AG09319 (cell line): ENCODE measurements around the gene RIT2.

Experiments used
- DNase-seq: peaks from one replicate; pipeline ENCODE4 v3.0.0-alpha.2; 2010; ENCODE audit warnings: low read depth; ENCODE audit errors: extremely low read depth
- TF ChIP-seq, protein P1 (sequence below): IDR thresholded peaks from 2 replicates; pipeline ENCODE4 v1.5.1; 2011; ENCODE audit warnings: low read depth, mild to moderate bottlenecking, inconsistent platforms, low read length, moderate library complexity

RIT2 gene

DNA sequence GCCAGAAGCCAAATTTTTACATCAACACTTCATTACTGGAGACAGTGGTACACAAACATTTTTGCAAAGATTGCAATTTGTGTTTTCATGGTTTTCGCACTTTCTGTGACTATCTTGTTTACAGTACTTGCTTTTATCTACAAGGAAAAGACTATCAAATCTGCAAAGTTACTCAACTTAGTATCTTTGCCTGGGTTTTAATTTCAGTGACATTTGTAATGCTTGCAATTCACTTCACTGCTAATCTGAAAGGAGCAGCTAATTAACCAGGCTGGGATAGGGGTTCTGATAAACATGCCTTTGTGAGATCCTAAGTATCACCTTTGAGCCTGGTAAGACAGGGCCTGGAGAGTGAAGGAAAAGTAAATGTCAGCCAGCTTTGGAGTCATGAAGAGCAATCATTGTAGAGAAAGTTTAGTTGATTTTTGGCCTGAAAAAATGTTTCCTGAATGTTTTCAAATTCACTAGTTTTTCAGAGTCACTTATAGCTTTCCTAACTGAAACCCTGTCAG, 194.2 kb downstream of the RIT2 start:
- TF ChIP-seq, protein P1, sequence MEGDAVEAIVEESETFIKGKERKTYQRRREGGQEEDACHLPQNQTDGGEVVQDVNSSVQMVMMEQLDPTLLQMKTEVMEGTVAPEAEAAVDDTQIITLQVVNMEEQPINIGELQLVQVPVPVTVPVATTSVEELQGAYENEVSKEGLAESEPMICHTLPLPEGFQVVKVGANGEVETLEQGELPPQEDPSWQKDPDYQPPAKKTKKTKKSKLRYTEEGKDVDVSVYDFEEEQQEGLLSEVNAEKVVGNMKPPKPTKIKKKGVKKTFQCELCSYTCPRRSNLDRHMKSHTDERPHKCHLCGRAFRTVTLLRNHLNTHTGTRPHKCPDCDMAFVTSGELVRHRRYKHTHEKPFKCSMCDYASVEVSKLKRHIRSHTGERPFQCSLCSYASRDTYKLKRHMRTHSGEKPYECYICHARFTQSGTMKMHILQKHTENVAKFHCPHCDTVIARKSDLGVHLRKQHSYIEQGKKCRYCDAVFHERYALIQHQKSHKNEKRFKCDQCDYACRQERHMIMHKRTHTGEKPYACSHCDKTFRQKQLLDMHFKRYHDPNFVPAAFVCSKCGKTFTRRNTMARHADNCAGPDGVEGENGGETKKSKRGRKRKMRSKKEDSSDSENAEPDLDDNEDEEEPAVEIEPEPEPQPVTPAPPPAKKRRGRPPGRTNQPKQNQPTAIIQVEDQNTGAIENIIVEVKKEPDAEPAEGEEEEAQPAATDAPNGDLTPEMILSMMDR = no peak
- DNase-seq = no peak

DNA sequence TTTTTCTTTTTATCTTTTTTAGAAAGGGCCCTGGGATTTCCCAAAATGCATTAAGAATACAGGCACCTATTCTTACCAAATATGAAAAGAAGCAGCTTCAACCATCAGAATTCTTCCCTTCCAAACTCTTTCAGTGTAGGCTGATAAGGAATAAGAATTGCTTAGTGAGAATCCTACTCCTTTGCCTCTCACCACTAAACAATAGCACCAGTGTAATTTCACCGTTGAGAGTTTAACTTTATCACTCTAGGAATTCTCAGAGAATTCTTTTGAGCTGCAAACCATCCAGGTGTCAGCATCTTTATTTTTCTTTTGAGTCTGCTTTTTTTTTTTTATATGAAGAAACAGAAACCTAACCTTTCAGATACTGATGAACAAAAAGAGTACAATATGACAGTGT, 194.9 kb downstream of the RIT2 start:
- DNase-seq = no peak
- TF ChIP-seq, protein P1 = no peak

DNA sequence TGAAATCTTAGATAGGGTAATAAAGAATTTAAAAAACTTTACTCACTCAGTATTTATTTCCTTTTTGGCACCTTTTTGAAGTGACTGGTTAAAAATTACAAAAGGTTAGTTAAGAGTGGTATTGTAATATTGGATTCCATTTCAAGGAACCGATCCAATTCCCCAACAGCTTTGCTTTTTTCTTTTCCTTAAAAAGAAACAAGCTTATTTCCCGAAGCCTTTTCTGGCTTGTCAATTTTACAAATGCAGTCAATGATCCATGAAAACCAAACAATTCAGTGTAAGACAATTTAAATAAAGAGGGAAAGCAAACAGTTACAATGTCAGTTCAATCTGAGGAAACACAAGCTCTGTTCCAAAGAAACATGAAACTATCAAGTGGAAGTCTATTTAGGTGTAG, 200.2 kb downstream of the RIT2 start:
- TF ChIP-seq, protein P1 = no peak

DNA sequence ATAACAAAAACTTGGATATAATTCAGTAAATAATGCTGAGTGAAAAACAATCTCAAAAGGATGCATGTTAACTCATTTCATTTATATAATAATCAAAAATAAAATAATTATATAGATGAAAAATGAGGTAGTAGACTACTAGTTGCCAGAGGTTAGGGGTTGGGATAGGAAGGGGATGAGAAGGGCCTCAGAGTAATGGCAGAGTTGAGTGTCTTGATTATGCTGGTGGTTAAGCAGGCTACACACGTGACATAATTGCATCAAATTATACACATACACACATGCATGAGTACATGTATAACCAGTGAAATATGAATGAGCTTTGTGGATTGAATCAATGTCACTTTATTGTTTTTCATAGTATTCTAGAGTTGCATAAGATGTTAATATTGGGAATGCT, 201.0 kb downstream of the RIT2 start:
- TF ChIP-seq, protein P1 = no peak
- no peak for DNase-seq

More for the DNA sequence above, 200.2 kb downstream of the RIT2 start:
- no peak for DNase-seq

DNA sequence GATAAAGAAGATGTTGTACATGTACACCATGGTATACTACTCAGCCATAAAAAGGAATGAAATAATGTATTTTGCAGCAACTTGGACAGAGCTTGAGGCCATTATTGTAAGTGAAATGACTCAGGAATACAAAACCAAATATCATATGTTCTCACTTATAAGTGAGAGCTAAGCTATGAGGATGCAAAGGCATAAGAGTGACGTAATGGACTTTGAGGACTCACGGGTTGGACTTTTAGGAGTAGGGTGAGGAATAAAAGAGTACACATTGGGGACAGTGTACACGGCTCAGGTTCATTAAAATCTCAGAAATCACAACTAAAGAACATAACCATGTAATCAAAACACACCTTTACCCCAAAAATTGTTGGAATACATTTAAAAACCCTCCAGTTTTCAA, 206.4 kb downstream of the RIT2 start:
- TF ChIP-seq, protein P1 = no peak
- DNase-seq = no peak

DNA sequence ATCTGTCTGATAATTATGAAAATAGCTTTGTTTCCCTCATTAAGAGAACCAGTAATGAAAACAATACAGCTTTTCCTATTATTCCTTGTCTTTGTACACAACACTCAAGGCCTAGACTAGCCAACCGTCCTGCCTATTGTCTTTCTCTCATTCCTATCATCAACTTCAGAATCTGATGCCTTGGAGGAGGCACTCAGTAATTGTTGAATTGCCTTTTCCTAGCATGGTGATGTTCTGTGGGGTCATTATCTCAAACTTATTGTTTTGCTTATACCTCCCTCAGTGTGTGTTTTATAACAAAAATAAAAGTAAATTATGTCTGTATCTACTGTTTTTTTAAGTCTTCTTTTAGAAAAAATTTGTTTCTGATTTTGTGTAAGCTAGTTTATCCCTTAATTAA, 208.7 kb downstream of the RIT2 start:
- no peak for DNase-seq
- TF ChIP-seq, protein P1 = no peak

DNA sequence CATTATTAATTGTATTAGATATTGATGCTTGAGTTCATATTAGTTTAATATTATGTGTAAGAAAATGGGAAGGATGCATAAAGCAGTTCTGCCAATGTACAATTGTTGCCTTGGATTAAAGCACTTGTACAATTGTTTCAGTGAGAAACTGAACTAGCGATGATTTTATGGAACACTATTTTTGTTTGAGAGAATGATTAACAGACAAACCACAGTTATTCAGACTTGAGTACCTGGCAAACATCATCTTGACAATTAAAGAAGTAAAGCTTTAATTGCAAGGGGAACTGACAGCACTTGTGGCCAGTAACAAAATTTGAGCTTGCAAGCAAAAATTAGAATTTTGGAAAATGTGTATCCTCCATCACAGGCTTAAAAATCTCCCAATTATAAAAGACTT, 214.3 kb downstream of the RIT2 start:
- TF ChIP-seq, protein P1 = no peak
- DNase-seq = no peak
